ENCODE results near the gene RPL18A. TPM values are rescaled to one million over a fixed set of nuclear protein-coding genes. Genes with fewer than 3 reads are reported as not detected.

The RPL18A gene
- total RNA-seq, 1 experiment from 2014 or later: 1,054 TPM

GRCh38 chr19:17817668-17818363 is 41.9 kb upstream of the RPL18A start:
- no peaks in the 10 kb centered on the region for H3K4me1 Mint-ChIP-seq (ENCODE audit: low read depth, unreplicated experiment)
- no peak for DNase-seq
- no peaks in the 10 kb centered on the region for H3K27me3 Mint-ChIP-seq (ENCODE audit: unreplicated experiment)
- CTCF ChIA-PET: no interaction called here
- TF ChIP-seq CTCF (IDR thresholded peaks at IDR 0.05; ENCODE audit: unreplicated experiment): no peak
- H3K36me3 Mint-ChIP-seq (ENCODE audit: insufficient read depth, unreplicated experiment): peaks cover 42% of the 10 kb centered on the region
- H3K4me3 Mint-ChIP-seq (ENCODE audit: low read depth, unreplicated experiment): no peak overlapping the region
- intact Hi-C loops (cut with micrococcal nuclease; ENCODE audit: unreplicated experiment): no loop called here
- no TSS peak for BruUV-seq (replicated peaks)
- no peaks in the 10 kb centered on the region for H3K9me3 Mint-ChIP-seq (ENCODE audit: low read depth, unreplicated experiment)
- no peak overlapping the region for H3K27ac Mint-ChIP-seq (ENCODE audit: unreplicated experiment)

- no peak within 1 kb of the TSS for H3K4me3 Mint-ChIP-seq (ENCODE audit: low read depth, unreplicated experiment)
- no peak within 1 kb of the TSS for H3K27ac Mint-ChIP-seq (ENCODE audit: unreplicated experiment)
- DNase-seq: no peak
- intact Hi-C loops (cut with micrococcal nuclease; ENCODE audit: unreplicated experiment): no loop called here
- TF ChIP-seq CTCF (IDR thresholded peaks at IDR 0.05; ENCODE audit: unreplicated experiment): no peak
- no peaks in the 10 kb centered on the region for H3K4me1 Mint-ChIP-seq (ENCODE audit: low read depth, unreplicated experiment)
- peaks cover 23% of the 10 kb centered on the region for H3K36me3 Mint-ChIP-seq (ENCODE audit: insufficient read depth, unreplicated experiment)
- no TSS peak for BruUV-seq (replicated peaks)
- H3K27me3 Mint-ChIP-seq (ENCODE audit: unreplicated experiment): peaks cover 21% of the 10 kb centered on the region
- CTCF ChIA-PET: no interaction called here
- no peaks in the 10 kb centered on the region for H3K9me3 Mint-ChIP-seq (ENCODE audit: low read depth, unreplicated experiment)
These were observed 38.5 kb upstream of the RPL18A start, which contains the start of gene INSL3 for GRCh38 chr19:17821190-17821589. TSS of gene INSL3 (minus strand) at chr19:17821519. CDS start at chr19:17821506, 13 bp downstream.

- intact Hi-C loops (cut with micrococcal nuclease; ENCODE audit: unreplicated experiment): no loop called here
- no peak for DNase-seq
- TF ChIP-seq CTCF (IDR thresholded peaks at IDR 0.05; ENCODE audit: unreplicated experiment): no peak
- Mint-ChIP-seq H3K27ac (ENCODE audit: unreplicated experiment) (no peak overlapping the region), H3K9me3 (ENCODE audit: low read depth, unreplicated experiment) (no peaks in the 10 kb centered on the region), H3K27me3 (ENCODE audit: unreplicated experiment) (peaks cover 34% of the 10 kb centered on the region), H3K4me3 (ENCODE audit: low read depth, unreplicated experiment) (no peak overlapping the region), H3K36me3 (ENCODE audit: insufficient read depth, unreplicated experiment) (no peaks in the 10 kb centered on the region), H3K4me1 (ENCODE audit: low read depth, unreplicated experiment) (no peaks in the 10 kb centered on the region)
- no TSS peak for BruUV-seq (replicated peaks)
- CTCF ChIA-PET: no interaction called here
These were observed 35.4 kb upstream of the RPL18A start for GRCh38 chr19:17824339-17824738.

GRCh38 chr19:17826508-17827056 is 33.1 kb upstream of the RPL18A start:
- CTCF ChIA-PET: no interaction called here
- no peak overlapping the region for H3K4me3 Mint-ChIP-seq (ENCODE audit: low read depth, unreplicated experiment)
- intact Hi-C loops (cut with micrococcal nuclease; ENCODE audit: unreplicated experiment): no loop called here
- H3K9me3 Mint-ChIP-seq (ENCODE audit: low read depth, unreplicated experiment): no peaks in the 10 kb centered on the region
- no peaks in the 10 kb centered on the region for H3K36me3 Mint-ChIP-seq (ENCODE audit: insufficient read depth, unreplicated experiment)
- H3K27ac Mint-ChIP-seq (ENCODE audit: unreplicated experiment): no peak overlapping the region
- no peaks in the 10 kb centered on the region for H3K4me1 Mint-ChIP-seq (ENCODE audit: low read depth, unreplicated experiment)
- no peak for TF ChIP-seq CTCF (IDR thresholded peaks at IDR 0.05; ENCODE audit: unreplicated experiment)
- BruUV-seq (replicated peaks): no TSS peak
- DNase-seq: no peak
- H3K27me3 Mint-ChIP-seq (ENCODE audit: unreplicated experiment): peaks cover 34% of the 10 kb centered on the region
